ENCODE results near the gene TUBA1C.

The TUBA1C gene

DNA sequence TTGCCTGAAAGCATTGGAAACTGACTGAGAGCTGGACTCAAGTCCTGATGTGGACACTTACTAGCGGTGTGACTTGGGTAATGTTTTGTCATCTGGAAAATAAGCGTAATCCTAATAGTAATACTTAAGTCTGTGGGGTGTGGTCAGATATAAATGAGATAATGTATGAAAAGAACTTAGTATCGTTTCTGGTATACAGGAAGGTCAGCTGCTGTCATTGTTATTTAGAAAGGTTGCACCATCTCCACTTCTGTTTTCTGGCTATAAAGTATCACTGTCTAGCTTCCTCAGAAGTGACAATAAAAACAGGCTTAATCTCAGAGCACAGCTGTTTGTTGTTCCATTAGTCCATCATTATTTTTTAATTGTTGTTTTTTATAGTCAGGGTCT, 34.1 kb upstream of the TUBA1C start:
- H3K27me3 ChIP-seq (replicated peaks; ENCODE audit: insufficient read depth, low read length), result no peaks in the 10 kb centered on the region
- no peaks in the 10 kb centered on the region for H3K36me3 ChIP-seq (replicated peaks; ENCODE audit: insufficient read depth, low read length)
- no peak for DNase-seq
- no peaks in the 10 kb centered on the region for H3K79me2 ChIP-seq (ENCODE audit: low read length)
- H3K9me2 ChIP-seq (replicated peaks; ENCODE audit: insufficient read depth, low read length), result no peaks in the 10 kb centered on the region
- H3K4me3 ChIP-seq (ENCODE audit: low read length), result no peak overlapping the region
- peaks cover 5% of the 10 kb centered on the region; the same call in 1 of the 2 replicates for H3K4me1 ChIP-seq (ENCODE audit: low read length)
- TF ChIP-seq EZH2 (optimal IDR thresholded peaks at IDR 0.05; ENCODE audit: low read depth, low read length) (no peak), CTCF (IDR thresholded peaks at IDR 0.05; ENCODE audit: low read length) (no peak), EZH2phosphoT487 (IDR thresholded peaks at IDR 0.05; ENCODE audit: low read length) (no peak)
- H4K20me1 ChIP-seq (ENCODE audit: insufficient read depth, low read length), result no peaks in the 10 kb centered on the region
- H3K9me3 ChIP-seq (replicated peaks; ENCODE audit: insufficient read depth, low read length), result no peaks in the 10 kb centered on the region
- no peak overlapping the region for H2AFZ ChIP-seq (ENCODE audit: low read length)
- H3K4me2 ChIP-seq (ENCODE audit: low read depth, low read length), result no peak overlapping the region
- no peak overlapping the region for H3K27ac ChIP-seq (ENCODE audit: low read length)
- H3F3A ChIP-seq (ENCODE audit: insufficient read depth, low read length), result peaks cover 9% of the 10 kb centered on the region; the same call in 1 of the 2 replicates
- H3K9ac ChIP-seq (ENCODE audit: low read length), result no peak overlapping the region

DNA sequence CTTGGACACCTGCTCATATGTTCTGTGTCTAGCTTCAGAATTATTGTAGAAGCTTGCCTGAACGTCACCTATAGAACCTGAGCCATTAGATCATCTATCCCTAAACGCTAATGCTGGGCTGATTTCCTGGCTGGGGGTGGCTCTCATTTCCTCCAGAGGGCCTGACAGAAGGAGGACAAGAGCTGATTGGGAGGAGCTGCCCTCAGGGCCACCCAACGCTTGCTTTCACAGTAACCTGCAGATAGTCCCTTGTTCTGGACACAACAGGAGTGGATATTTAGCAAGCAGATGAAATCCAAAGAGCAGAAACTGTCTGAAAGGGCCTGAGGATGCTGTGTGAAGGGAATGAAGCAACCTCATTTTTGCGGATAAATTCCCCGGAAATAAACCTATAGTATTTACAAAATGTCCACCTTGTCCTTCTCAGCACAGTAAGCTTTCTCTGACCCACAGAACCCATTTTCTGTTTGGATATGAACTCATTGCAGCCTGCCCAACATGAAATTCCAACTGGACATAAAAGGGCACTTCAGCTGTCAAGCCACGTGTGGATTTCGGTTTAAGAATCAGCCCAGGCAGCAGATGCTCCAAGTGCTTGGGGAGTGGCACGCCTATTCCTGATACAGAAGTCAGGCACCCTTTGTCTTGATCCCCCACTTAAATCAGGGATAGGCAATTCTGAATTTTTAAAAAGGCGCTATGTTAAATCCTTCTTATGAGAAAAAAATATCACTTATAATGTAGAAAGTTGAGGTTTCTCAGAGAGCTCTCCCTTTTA, 32.8 kb upstream of the TUBA1C start:
- Histone ChIP-seq H3K79me2 (ENCODE audit: low read length) (no peaks in the 10 kb centered on the region), H3K4me2 (ENCODE audit: low read depth, low read length) (no peak overlapping the region), H3K9ac (ENCODE audit: low read length) (no peak overlapping the region), H3F3A (ENCODE audit: insufficient read depth, low read length) (peaks cover 9% of the 10 kb centered on the region; the same call in 1 of the 2 replicates), H2AFZ (ENCODE audit: low read length) (no peak overlapping the region), H3K27me3 (replicated peaks; ENCODE audit: insufficient read depth, low read length) (no peaks in the 10 kb centered on the region), H3K36me3 (replicated peaks; ENCODE audit: insufficient read depth, low read length) (no peaks in the 10 kb centered on the region), H3K27ac (ENCODE audit: low read length) (no peak overlapping the region), H3K9me3 (replicated peaks; ENCODE audit: insufficient read depth, low read length) (no peaks in the 10 kb centered on the region), H4K20me1 (ENCODE audit: insufficient read depth, low read length) (no peaks in the 10 kb centered on the region), H3K4me1 (ENCODE audit: low read length) (peaks cover 5% of the 10 kb centered on the region; the same call in 1 of the 2 replicates), H3K4me3 (ENCODE audit: low read length) (no peak overlapping the region), H3K9me2 (replicated peaks; ENCODE audit: insufficient read depth, low read length) (no peaks in the 10 kb centered on the region)
- no peak for DNase-seq
- TF ChIP-seq EZH2phosphoT487 (IDR thresholded peaks at IDR 0.05; ENCODE audit: low read length) (no peak), CTCF (IDR thresholded peaks at IDR 0.05; ENCODE audit: low read length) (no peak), EZH2 (optimal IDR thresholded peaks at IDR 0.05; ENCODE audit: low read depth, low read length) (no peak)

DNA sequence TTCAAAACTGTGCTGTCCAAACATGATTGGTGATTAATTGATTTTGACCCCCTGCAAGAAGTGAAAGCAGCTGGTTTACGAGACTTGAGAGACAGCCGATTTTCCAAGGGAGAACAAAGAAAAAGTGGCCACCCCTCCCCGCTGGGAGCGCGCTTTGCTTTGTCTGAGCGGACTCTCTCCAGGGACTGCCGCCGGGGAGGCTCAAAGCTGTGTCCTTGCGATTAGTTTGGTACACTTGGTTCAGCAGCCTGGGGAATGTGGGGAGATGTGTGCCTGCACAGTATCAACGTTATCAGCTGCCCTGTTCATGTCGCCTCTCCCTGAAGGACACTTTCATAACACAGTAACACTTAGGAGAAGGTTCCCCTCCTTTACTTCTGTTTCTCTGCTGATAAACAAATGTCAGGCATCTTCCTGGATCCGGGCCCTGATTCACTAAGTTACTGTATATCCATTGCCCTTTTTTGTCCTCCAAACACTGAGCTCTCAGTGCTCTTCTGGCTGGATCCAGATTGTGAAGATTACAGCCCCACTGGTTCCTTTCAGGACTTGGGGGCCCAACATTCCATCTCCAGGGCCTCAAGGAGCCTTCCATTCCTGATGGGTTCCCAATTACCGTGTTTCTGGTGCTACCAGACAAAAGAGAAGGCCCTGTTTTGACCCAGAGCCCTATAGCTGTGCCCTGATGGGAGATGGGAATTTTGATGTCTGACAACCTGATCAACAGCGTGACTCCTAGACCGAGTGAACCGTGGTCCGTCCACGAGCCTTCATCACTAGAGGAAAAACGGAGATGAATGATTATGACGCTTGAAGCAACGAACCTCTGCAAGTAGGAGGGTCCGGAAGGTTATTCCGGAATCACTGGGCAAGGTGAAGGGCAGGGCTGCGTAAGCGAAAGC, 31.7 kb upstream of the TUBA1C start:
- H3K4me1 ChIP-seq (ENCODE audit: low read length), result peaks cover 5% of the 10 kb centered on the region; the same call in 1 of the 2 replicates
- H3K36me3 ChIP-seq (replicated peaks; ENCODE audit: insufficient read depth, low read length), result no peaks in the 10 kb centered on the region
- peak overlapping the region; percentile 62; the same call in 1 of the 2 replicates for H3K27ac ChIP-seq (ENCODE audit: low read length)
- DNase-seq, result no peak
- H3K9me2 ChIP-seq (replicated peaks; ENCODE audit: insufficient read depth, low read length), result no peaks in the 10 kb centered on the region
- peak overlapping the region; percentile 63; the same call in 1 of the 2 replicates for H3K9ac ChIP-seq (ENCODE audit: low read length)
- H4K20me1 ChIP-seq (ENCODE audit: insufficient read depth, low read length), result no peaks in the 10 kb centered on the region
- no peaks in the 10 kb centered on the region for H3K9me3 ChIP-seq (replicated peaks; ENCODE audit: insufficient read depth, low read length)
- H2AFZ ChIP-seq (ENCODE audit: low read length), result peak overlapping the region; percentile 90
- TF ChIP-seq CTCF (IDR thresholded peaks at IDR 0.05; ENCODE audit: low read length) (no peak), EZH2 (optimal IDR thresholded peaks at IDR 0.05; ENCODE audit: low read depth, low read length) (no peak), EZH2phosphoT487 (IDR thresholded peaks at IDR 0.05; ENCODE audit: low read length) (no peak)
- H3K79me2 ChIP-seq (ENCODE audit: low read length), result no peaks in the 10 kb centered on the region
- no peaks in the 10 kb centered on the region for H3K27me3 ChIP-seq (replicated peaks; ENCODE audit: insufficient read depth, low read length)
- H3K4me2 ChIP-seq (ENCODE audit: low read depth, low read length), result peak overlapping the region; percentile 99
- H3K4me3 ChIP-seq (ENCODE audit: low read length), result peak overlapping the region; percentile 66; the same call in 1 of the 2 replicates
- peaks cover 9% of the 10 kb centered on the region; the same call in 1 of the 2 replicates for H3F3A ChIP-seq (ENCODE audit: insufficient read depth, low read length)
